Type B pancreatic cell (in vitro differentiated cells): ENCODE data around the gene CXCL16. TPM values are rescaled to one million over a fixed set of nuclear protein-coding genes. Genes with fewer than 3 reads are reported as not detected.
"Not testable (repeated sequence)": the region's sequence is repeated elsewhere in the genome, so short reads cannot be mapped to it uniquely, and the experiment has no call there.

Source experiments
- DNase-seq: peaks from one replicate; pipeline ENCODE4 v3.0.0; 2021; ENCODE audit warnings: mixed read lengths; ENCODE audit not compliant: unreplicated experiment; ENCODE audit errors: extremely low spot score
- H3K27ac Mint-ChIP-seq: 2 replicates; pipeline ENCODE4 v1.8.0; 2021; ENCODE audit warnings: mild to moderate bottlenecking, mixed read lengths
- H3K27me3 Mint-ChIP-seq: 2 replicates; pipeline ENCODE4 v1.8.0; 2021; ENCODE audit warnings: mixed read lengths
- H3K36me3 Mint-ChIP-seq: 2 replicates; pipeline ENCODE4 v1.8.0; 2021; ENCODE audit warnings: mixed read lengths
- H3K4me1 Mint-ChIP-seq: one replicate; pipeline ENCODE4 v1.8.0; 2021; ENCODE audit warnings: mixed read lengths; ENCODE audit not compliant: unreplicated experiment
- H3K4me3 Mint-ChIP-seq: 2 replicates; pipeline ENCODE4 v1.8.0; 2021; ENCODE audit warnings: mild to moderate bottlenecking, mixed read lengths
- H3K9me3 Mint-ChIP-seq: 2 replicates; pipeline ENCODE4 v1.8.0; 2021; ENCODE audit warnings: mixed read lengths
- CTCF ChIP-seq: fragments of 200-600 bp; sonication (generic); conservative IDR thresholded peaks from 2 replicates; pipeline ENCODE4 v1.5.0; 2021; ENCODE audit warnings: antibody characterized with exemption, mild to moderate bottlenecking
- total RNA-seq: library from RNA; stranded (reverse); gene quantifications from 2 replicates; pipeline ENCODE4 v1.2.1, GENCODE V29; 2021; ENCODE audit warnings: low replicate concordance

CXCL16 gene
- total RNA-seq, 1 donor from 2014 or later: 15.2 TPM

- Mint-ChIP-seq H3K27ac (no peak overlapping the region), H3K4me3 (peak overlapping the region; percentile 60), H3K4me1 (peaks cover 30% of the 10 kb centered on the region), H3K36me3 (peaks cover 9% of the 10 kb centered on the region), H3K27me3 (no peaks in the 10 kb centered on the region), H3K9me3 (no peaks in the 10 kb centered on the region)
- no peak for DNase-seq
- no peak for TF ChIP-seq CTCF
These were observed 38.6 kb downstream of the CXCL16 start for GRCh38 chr17:4701116-4701515.

GRCh38 chr17:4699401-4700056 is 40.2 kb downstream of the CXCL16 start:
- not testable (repeated sequence) for DNase-seq, H3K27ac Mint-ChIP-seq, H3K4me3 Mint-ChIP-seq, H3K27me3 Mint-ChIP-seq, H3K9me3 Mint-ChIP-seq
- peaks cover 10% of the 10 kb centered on the region for H3K36me3 Mint-ChIP-seq
- H3K4me1 Mint-ChIP-seq: peaks cover 23% of the 10 kb centered on the region

GRCh38 chr17:4696437-4696805 is 43.3 kb downstream of the CXCL16 start:
- no peak for DNase-seq
- no peak overlapping the region for H3K4me3 Mint-ChIP-seq
- H3K4me1 Mint-ChIP-seq: peaks cover 6% of the 10 kb centered on the region
- no peaks in the 10 kb centered on the region for H3K9me3 Mint-ChIP-seq
- no peak for TF ChIP-seq CTCF
- H3K27me3 Mint-ChIP-seq: no peaks in the 10 kb centered on the region
- no peak overlapping the region for H3K27ac Mint-ChIP-seq
- H3K36me3 Mint-ChIP-seq: peaks cover 22% of the 10 kb centered on the region

GRCh38 chr17:4693416-4693815 is 46.3 kb downstream of the CXCL16 start:
- no peak overlapping the region for H3K4me3 Mint-ChIP-seq
- H3K9me3 Mint-ChIP-seq: no peaks in the 10 kb centered on the region
- peaks cover 47% of the 10 kb centered on the region for H3K36me3 Mint-ChIP-seq
- no peak for TF ChIP-seq CTCF
- no peaks in the 10 kb centered on the region for H3K27me3 Mint-ChIP-seq
- H3K4me1 Mint-ChIP-seq: no peaks in the 10 kb centered on the region
- DNase-seq: no peak
- H3K27ac Mint-ChIP-seq: no peak overlapping the region

GRCh38 chr17:4691686-4692085 is 48.0 kb downstream of the CXCL16 start:
- DNase-seq: no peak
- Mint-ChIP-seq H3K4me1 (no peaks in the 10 kb centered on the region), H3K36me3 (peaks cover 57% of the 10 kb centered on the region), H3K9me3 (no peaks in the 10 kb centered on the region), H3K4me3 (no peak overlapping the region), H3K27ac (no peak overlapping the region), H3K27me3 (no peaks in the 10 kb centered on the region)
- no peak for TF ChIP-seq CTCF

GRCh38 chr17:4690745-4691144 is 49.0 kb downstream of the CXCL16 start:
- H3K27me3 Mint-ChIP-seq: no peaks in the 10 kb centered on the region
- DNase-seq: no peak
- H3K9me3 Mint-ChIP-seq: no peaks in the 10 kb centered on the region
- no peaks in the 10 kb centered on the region for H3K4me1 Mint-ChIP-seq
- no peak for TF ChIP-seq CTCF
- H3K4me3 Mint-ChIP-seq: no peak overlapping the region
- H3K27ac Mint-ChIP-seq: no peak overlapping the region
- peaks cover 54% of the 10 kb centered on the region for H3K36me3 Mint-ChIP-seq

GRCh38 chr17:4689872-4690271 is 49.9 kb downstream of the CXCL16 start:
- peaks cover 60% of the 10 kb centered on the region for H3K36me3 Mint-ChIP-seq
- not testable (repeated sequence) for H3K27ac Mint-ChIP-seq, H3K27me3 Mint-ChIP-seq, H3K4me1 Mint-ChIP-seq, DNase-seq, H3K9me3 Mint-ChIP-seq, H3K4me3 Mint-ChIP-seq

- not testable (repeated sequence) for H3K27ac Mint-ChIP-seq, DNase-seq, H3K4me1 Mint-ChIP-seq, H3K9me3 Mint-ChIP-seq, H3K27me3 Mint-ChIP-seq, H3K4me3 Mint-ChIP-seq
- peaks cover 56% of the 10 kb centered on the region for H3K36me3 Mint-ChIP-seq
These were observed 56.0 kb downstream of the CXCL16 start for GRCh38 chr17:4683739-4684138.
